ENCODE results near the gene CDH5. TPM values are rescaled to one million over a fixed set of nuclear protein-coding genes. Genes with fewer than 3 reads are reported as not detected.
"Not testable (repeated sequence)": the region's sequence is repeated elsewhere in the genome, so short reads cannot be mapped to it uniquely, and the experiment has no call there.

Gene CDH5
- polyA plus RNA-seq, 1 of the 3 experiments (the other 2 are of a cell fraction) = not detected

DNA sequence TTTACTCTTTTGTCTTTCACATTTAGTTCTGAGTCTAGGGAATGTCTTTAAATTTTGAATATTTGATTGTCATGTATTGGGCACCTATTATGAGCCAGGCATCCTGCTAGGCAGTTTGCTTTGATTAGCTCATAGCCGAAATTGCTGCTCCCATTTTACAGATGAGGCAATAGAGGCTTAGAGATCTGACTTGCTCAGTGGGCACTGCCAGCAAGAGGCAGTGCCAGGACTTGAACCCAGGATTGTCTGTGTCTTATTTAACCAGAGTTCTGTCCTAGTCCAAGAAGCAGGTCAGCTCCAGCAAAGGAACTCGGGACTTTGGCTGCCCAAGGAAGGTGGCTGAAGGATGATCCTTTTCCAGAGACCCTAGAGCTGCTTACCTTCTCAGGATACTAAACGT is 85.1 kb downstream of the CDH5 start:
- H3K79me2 ChIP-seq (ENCODE audit: insufficient read depth) = no peaks in the 10 kb centered on the region
- no peaks in the 10 kb centered on the region for H3K27me3 ChIP-seq (ENCODE audit: insufficient read depth)
- no peaks in the 10 kb centered on the region for H3K9me3 ChIP-seq
- H4K20me1 ChIP-seq (ENCODE audit: insufficient read depth) = no peaks in the 10 kb centered on the region
- no peak overlapping the region for H3K4me3 ChIP-seq (ENCODE audit: low read depth in 2 of 2, low read length in 1 of 2)
- no peaks in the 10 kb centered on the region for H3F3A ChIP-seq (replicated peaks; ENCODE audit: insufficient read depth)
- no peak overlapping the region for H2AFZ ChIP-seq (ENCODE audit: low read depth)
- no peak overlapping the region for H3K27ac ChIP-seq (ENCODE audit: low read depth in 2 of 2, low read length in 1 of 2)
- H3K9me2 ChIP-seq = no peaks in the 10 kb centered on the region
- ChIA-PET CTCF (interaction anchor here (0.8 to 2.6 kb wide), 5 partner anchors 45 to 422 kb away, joined by 3 to 7 read pairs (median 4); no protein-coding TSS in a partner anchor), POLR2A (no interaction called here)
- no peak for TF ChIP-seq ELF1 (IDR thresholded peaks at IDR 0.05)
- TF ChIP-seq, protein P1, sequence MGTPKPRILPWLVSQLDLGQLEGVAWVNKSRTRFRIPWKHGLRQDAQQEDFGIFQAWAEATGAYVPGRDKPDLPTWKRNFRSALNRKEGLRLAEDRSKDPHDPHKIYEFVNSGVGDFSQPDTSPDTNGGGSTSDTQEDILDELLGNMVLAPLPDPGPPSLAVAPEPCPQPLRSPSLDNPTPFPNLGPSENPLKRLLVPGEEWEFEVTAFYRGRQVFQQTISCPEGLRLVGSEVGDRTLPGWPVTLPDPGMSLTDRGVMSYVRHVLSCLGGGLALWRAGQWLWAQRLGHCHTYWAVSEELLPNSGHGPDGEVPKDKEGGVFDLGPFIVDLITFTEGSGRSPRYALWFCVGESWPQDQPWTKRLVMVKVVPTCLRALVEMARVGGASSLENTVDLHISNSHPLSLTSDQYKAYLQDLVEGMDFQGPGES (IDR thresholded peaks at IDR 0.05; ENCODE audit: low read depth, low read length) = no peak
- 36% methylated on average over 2 of the region's 3 CpGs for WGBS (ENCODE audit: low lambda C conversion rate)
- no peaks in the 10 kb centered on the region for H3K4me1 ChIP-seq (ENCODE audit: control insufficient read depth in 1 of 2, insufficient read depth in 2 of 2, low read depth in 1 of 2, low read length in 1 of 2)
- no peak for DNase-seq
- no peaks in the 10 kb centered on the region for H3K36me3 ChIP-seq (replicated peaks in 1 of 2; ENCODE audit: control insufficient read depth in 1 of 2, insufficient read depth in 2 of 2, low read length in 1 of 2)
- H3K9ac ChIP-seq = no peak overlapping the region
- H3K4me2 ChIP-seq = no peak overlapping the region

DNA sequence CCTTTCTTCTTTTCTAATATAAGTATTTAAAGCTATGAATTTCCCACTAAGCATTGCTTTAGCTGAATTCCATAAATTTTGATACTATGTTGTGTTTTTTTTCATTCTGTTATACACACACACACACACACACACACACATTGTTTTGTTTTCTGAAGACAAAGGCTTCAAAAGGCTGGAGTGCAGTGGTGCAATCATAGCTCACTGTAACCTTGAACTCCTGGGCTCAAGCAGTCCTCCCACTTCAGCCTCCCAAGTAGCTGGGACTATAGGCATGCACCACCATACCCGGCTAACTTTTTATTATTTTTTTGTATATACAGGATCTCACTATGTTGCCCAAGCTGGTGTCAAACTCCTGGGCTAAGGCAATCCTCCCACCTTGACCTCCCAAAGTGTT is 86.7 kb downstream of the CDH5 start:
- H4K20me1 ChIP-seq (ENCODE audit: insufficient read depth); H2AFZ ChIP-seq (ENCODE audit: low read depth); H3K4me1 ChIP-seq (ENCODE audit: control insufficient read depth in 1 of 2, insufficient read depth in 2 of 2, low read depth in 1 of 2, low read length in 1 of 2); H3F3A ChIP-seq (replicated peaks; ENCODE audit: insufficient read depth); H3K79me2 ChIP-seq (ENCODE audit: insufficient read depth); H3K4me2 ChIP-seq; H3K36me3 ChIP-seq (replicated peaks in 1 of 2; ENCODE audit: control insufficient read depth in 1 of 2, insufficient read depth in 2 of 2, low read length in 1 of 2); H3K9me2 ChIP-seq; H3K4me3 ChIP-seq (ENCODE audit: low read depth in 2 of 2, low read length in 1 of 2); POLR2A ChIA-PET; H3K27me3 ChIP-seq (ENCODE audit: insufficient read depth); H3K9me3 ChIP-seq; DNase-seq; H3K27ac ChIP-seq (ENCODE audit: low read depth in 2 of 2, low read length in 1 of 2); H3K9ac ChIP-seq: not testable (repeated sequence)
- WGBS (ENCODE audit: low lambda C conversion rate) = 80% methylated on average over 1 of the region's 1 CpG
- CTCF ChIA-PET = interaction anchor here (1.1 to 2.6 kb wide), 2 partner anchors 46 to 96 kb away, joined by 4 to 7 read pairs; no protein-coding TSS in a partner anchor

Other genes with a start within 250 kb of the CDH5 start
- gene BEAN1, start 60.6 kb downstream of the CDH5 start, polyA plus RNA-seq (2012; rRNA removed) = 0.07 TPM in 1 of 2 replicates, not detected in the other
- gene TK2, start 183.4 kb downstream of the CDH5 start, polyA plus RNA-seq (2012; rRNA removed) = 25.2 and 37.6 TPM in 2 replicates
- gene CKLF, start 185.9 kb downstream of the CDH5 start, polyA plus RNA-seq (2012; rRNA removed) = 179 and 211 TPM in 2 replicates
- gene CMTM1, start 199.7 kb downstream of the CDH5 start, polyA plus RNA-seq (2012; rRNA removed) = 3.1 and 3.7 TPM in 2 replicates
- not detected in 2 replicates for gene CMTM2, start 212.8 kb downstream of the CDH5 start, polyA plus RNA-seq (2012; rRNA removed)
- gene CMTM3, start 238.0 kb downstream of the CDH5 start, polyA plus RNA-seq (2012; rRNA removed) = 64.2 and 69.4 TPM in 2 replicates